ENCODE data around the gene TDRD15.
"Not testable (repeated sequence)": the region's sequence is repeated elsewhere in the genome, so short reads cannot be mapped to it uniquely, and the experiment has no call there.

The TDRD15 gene
- total RNA-seq: 0.07 to 0.94 reads per million in 2 donors

- no peak for DNase-seq
These were observed at the start of gene TDRD15 for GRCh38 chr2:21123473-21124393. Gene TDRD15, plus strand, starts transcription at chr2:21123968. Its CDS starts 13,500 bp downstream, at chr2:21137468.

GRCh38 chr2:21078296-21078695, 45.5 kb upstream of the TDRD15 start:
- DNase-seq: no peak

GRCh38 chr2:21083482-21083881, 40.3 kb upstream of the TDRD15 start:
- no peak for DNase-seq

GRCh38 chr2:21084401-21084800, 39.4 kb upstream of the TDRD15 start:
- no peak for DNase-seq

GRCh38 chr2:21092308-21092869, 31.4 kb upstream of the TDRD15 start:
- no peak for DNase-seq

- DNase-seq: no peak
These were observed 28.6 kb upstream of the TDRD15 start for GRCh38 chr2:21095178-21095577.

GRCh38 chr2:21095714-21096113, 28.1 kb upstream of the TDRD15 start:
- no peak for DNase-seq

GRCh38 chr2:21096458-21096857, 27.3 kb upstream of the TDRD15 start:
- DNase-seq: no peak

- DNase-seq: no peak
These were observed 26.4 kb upstream of the TDRD15 start for GRCh38 chr2:21097331-21097730.

- DNase-seq: no peak
These were observed 25.5 kb upstream of the TDRD15 start for GRCh38 chr2:21098294-21098693.

- no peak for DNase-seq
These were observed 24.4 kb upstream of the TDRD15 start for GRCh38 chr2:21099281-21099907.

- not testable (repeated sequence) for DNase-seq
These were observed 22.1 kb upstream of the TDRD15 start for GRCh38 chr2:21101514-21102155.

- DNase-seq: no peak
These were observed 21.4 kb upstream of the TDRD15 start for GRCh38 chr2:21102356-21102755.

GRCh38 chr2:21103274-21103891, 20.4 kb upstream of the TDRD15 start:
- DNase-seq: no peak

GRCh38 chr2:21104030-21104660, 19.6 kb upstream of the TDRD15 start:
- DNase-seq: no peak

GRCh38 chr2:21111012-21111411, 12.8 kb upstream of the TDRD15 start:
- DNase-seq: no peak

- DNase-seq: no peak
These were observed 6.1 kb upstream of the TDRD15 start for GRCh38 chr2:21117688-21118087.

GRCh38 chr2:21118302-21118920, 5.4 kb upstream of the TDRD15 start:
- DNase-seq: peak in 1 of 5 experiments; percentile 38

GRCh38 chr2:21131861-21132260, 8.1 kb downstream of the TDRD15 start:
- no peak for DNase-seq

GRCh38 chr2:21135585-21135984, 11.8 kb downstream of the TDRD15 start:
- DNase-seq: no peak

GRCh38 chr2:21142149-21142548, 18.4 kb downstream of the TDRD15 start:
- no peak for DNase-seq

- DNase-seq: no peak
These were observed 22.9 kb downstream of the TDRD15 start for GRCh38 chr2:21146638-21147037.

All from T-helper 2 cell (primary cell).